ENCODE data around the gene XPO6. TPM values are rescaled to one million over a fixed set of nuclear protein-coding genes. Genes with fewer than 3 reads are reported as not detected.

The XPO6 gene
- total RNA-seq, 1 donor from 2014 or later, result 168 TPM

GRCh38 chr16:28140788-28141618 is 70.8 kb downstream of the XPO6 start:
- DNase-seq (ENCODE audit: low read depth), result no peak
- no peak overlapping the region for H3K4me3 ChIP-seq (ENCODE audit: low read depth, low read length)
- TF ChIP-seq, protein P1, sequence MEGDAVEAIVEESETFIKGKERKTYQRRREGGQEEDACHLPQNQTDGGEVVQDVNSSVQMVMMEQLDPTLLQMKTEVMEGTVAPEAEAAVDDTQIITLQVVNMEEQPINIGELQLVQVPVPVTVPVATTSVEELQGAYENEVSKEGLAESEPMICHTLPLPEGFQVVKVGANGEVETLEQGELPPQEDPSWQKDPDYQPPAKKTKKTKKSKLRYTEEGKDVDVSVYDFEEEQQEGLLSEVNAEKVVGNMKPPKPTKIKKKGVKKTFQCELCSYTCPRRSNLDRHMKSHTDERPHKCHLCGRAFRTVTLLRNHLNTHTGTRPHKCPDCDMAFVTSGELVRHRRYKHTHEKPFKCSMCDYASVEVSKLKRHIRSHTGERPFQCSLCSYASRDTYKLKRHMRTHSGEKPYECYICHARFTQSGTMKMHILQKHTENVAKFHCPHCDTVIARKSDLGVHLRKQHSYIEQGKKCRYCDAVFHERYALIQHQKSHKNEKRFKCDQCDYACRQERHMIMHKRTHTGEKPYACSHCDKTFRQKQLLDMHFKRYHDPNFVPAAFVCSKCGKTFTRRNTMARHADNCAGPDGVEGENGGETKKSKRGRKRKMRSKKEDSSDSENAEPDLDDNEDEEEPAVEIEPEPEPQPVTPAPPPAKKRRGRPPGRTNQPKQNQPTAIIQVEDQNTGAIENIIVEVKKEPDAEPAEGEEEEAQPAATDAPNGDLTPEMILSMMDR (conservative IDR thresholded peaks at IDR 0.05; ENCODE audit: low read depth, low read length), result no peak

GRCh38 chr16:28139530-28139929 is 72.2 kb downstream of the XPO6 start:
- no peak overlapping the region for H3K4me3 ChIP-seq (ENCODE audit: low read depth, low read length)
- DNase-seq (ENCODE audit: low read depth), result no peak
- TF ChIP-seq, protein P1 (conservative IDR thresholded peaks at IDR 0.05; ENCODE audit: low read depth, low read length), result no peak

GRCh38 chr16:28136751-28137434 is 74.9 kb downstream of the XPO6 start:
- TF ChIP-seq, protein P1 (conservative IDR thresholded peaks at IDR 0.05; ENCODE audit: low read depth, low read length), result no peak

DNA sequence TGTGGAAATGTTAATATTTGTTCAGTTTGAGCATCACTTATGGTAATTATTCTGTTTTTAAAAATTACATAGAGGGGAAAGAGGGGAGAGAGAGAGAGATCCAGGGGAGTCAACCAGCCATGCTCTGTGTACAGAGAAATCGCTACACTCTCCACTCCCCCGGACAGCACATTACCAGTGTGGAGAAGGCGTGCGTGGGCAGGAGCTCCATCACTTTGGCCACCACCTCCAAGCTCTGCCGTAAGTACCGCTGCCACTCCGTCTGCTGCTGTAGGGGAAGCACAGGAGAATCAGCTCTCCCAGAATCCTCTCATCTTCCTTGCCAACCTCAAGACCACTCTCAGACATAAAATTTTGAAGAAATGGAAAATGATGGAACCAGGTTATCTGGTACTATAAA is 78.1 kb downstream of the XPO6 start:
- TF ChIP-seq, protein P1 (conservative IDR thresholded peaks at IDR 0.05; ENCODE audit: low read depth, low read length), result no peak
- DNase-seq (ENCODE audit: low read depth), result no peak
- no peak overlapping the region for H3K4me3 ChIP-seq (ENCODE audit: low read depth, low read length)

More at GRCh38 chr16:28136751-28137434, 74.9 kb downstream of the XPO6 start:
- H3K4me3 ChIP-seq (ENCODE audit: low read depth, low read length), result no peak overlapping the region
- no peak for DNase-seq (ENCODE audit: low read depth)

GRCh38 chr16:28131743-28132393 is 79.9 kb downstream of the XPO6 start:
- H3K4me3 ChIP-seq (ENCODE audit: low read depth, low read length), result no peak overlapping the region
- TF ChIP-seq, protein P1 (conservative IDR thresholded peaks at IDR 0.05; ENCODE audit: low read depth, low read length), result no peak
- no peak for DNase-seq (ENCODE audit: low read depth)

DNA sequence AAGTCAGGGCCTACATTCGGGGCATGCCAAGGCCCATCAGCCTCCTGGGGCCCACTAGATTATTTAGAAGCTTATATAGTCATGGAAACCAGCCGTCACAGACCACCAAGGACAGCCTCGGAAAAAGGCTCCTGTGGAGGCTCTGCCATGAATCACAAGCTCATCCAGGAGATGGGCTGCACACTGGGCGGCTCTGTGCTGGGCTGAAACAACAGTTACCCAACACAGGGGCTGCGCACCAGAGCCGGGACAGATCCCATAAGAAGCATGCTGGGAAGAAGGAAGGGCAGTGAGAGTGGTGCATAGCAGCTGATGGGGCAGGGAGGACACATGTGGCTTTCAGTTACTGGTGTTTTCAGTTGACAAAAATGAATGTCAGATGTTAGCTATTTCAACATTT is 80.6 kb downstream of the XPO6 start:
- TF ChIP-seq, protein P1 (conservative IDR thresholded peaks at IDR 0.05; ENCODE audit: low read depth, low read length), result no peak
- H3K4me3 ChIP-seq (ENCODE audit: low read depth, low read length), result no peak overlapping the region
- no peak for DNase-seq (ENCODE audit: low read depth)
